ENCODE measurements around the gene BOK.

- TF ChIP-seq, protein P1, sequence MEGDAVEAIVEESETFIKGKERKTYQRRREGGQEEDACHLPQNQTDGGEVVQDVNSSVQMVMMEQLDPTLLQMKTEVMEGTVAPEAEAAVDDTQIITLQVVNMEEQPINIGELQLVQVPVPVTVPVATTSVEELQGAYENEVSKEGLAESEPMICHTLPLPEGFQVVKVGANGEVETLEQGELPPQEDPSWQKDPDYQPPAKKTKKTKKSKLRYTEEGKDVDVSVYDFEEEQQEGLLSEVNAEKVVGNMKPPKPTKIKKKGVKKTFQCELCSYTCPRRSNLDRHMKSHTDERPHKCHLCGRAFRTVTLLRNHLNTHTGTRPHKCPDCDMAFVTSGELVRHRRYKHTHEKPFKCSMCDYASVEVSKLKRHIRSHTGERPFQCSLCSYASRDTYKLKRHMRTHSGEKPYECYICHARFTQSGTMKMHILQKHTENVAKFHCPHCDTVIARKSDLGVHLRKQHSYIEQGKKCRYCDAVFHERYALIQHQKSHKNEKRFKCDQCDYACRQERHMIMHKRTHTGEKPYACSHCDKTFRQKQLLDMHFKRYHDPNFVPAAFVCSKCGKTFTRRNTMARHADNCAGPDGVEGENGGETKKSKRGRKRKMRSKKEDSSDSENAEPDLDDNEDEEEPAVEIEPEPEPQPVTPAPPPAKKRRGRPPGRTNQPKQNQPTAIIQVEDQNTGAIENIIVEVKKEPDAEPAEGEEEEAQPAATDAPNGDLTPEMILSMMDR (IDR thresholded peaks at IDR 0.05; ENCODE audit: insufficient read depth, low read depth, low read length) = no peak
- TF ChIP-seq EZH2 (IDR thresholded peaks at IDR 0.05; ENCODE audit: insufficient read depth, low read length) = no peak
These were observed 4.6 kb upstream of the BOK start for GRCh38 chr2:241553981-241554380.

All from astrocyte (in vitro differentiated cells and primary cell).